ENCODE results near the gene HYKK. TPM values are rescaled to one million over a fixed set of nuclear protein-coding genes. Genes with fewer than 3 reads are reported as not detected.
"Not testable (repeated sequence)": the region's sequence is repeated elsewhere in the genome, so short reads cannot be mapped to it uniquely, and the experiment has no call there.

Gene HYKK
- total and polyA plus RNA-seq, 10 of the 15 experiments (the other 5 are each of a cell fraction or from before 2014, with no cell fraction given) = 0.15 to 0.98 (median 0.49) TPM

- Histone ChIP-seq H2AFZ (ENCODE audit: control insufficient read depth, low read depth, low read length) (no peak overlapping the region), H3K27me3 (replicated peaks in 1 of 2; ENCODE audit: control insufficient read depth in 2 of 2, insufficient read depth in 2 of 2, low read length in 1 of 2) (no peaks in the 10 kb centered on the region), H3K4me1 (ENCODE audit: control insufficient read depth, insufficient read depth, low read length) (no peaks in the 10 kb centered on the region; the same call in 1 of the 2 replicates), H3K36me3 (ENCODE audit: control insufficient read depth in 2 of 2, insufficient read depth in 2 of 2, low read length in 1 of 2) (peaks cover 0 to 5% of the 10 kb centered on the region in 2 experiments; a peak in 1 of 4 replicates), H3K9ac (ENCODE audit: control insufficient read depth, insufficient read depth, low read length) (no peak overlapping the region), H3K4me2 (ENCODE audit: control insufficient read depth, insufficient read depth) (no peak overlapping the region), H3K9me3 (replicated peaks; ENCODE audit: control insufficient read depth, insufficient read depth, low read length) (no peaks in the 10 kb centered on the region), H4K20me1 (ENCODE audit: control insufficient read depth, insufficient read depth) (no peaks in the 10 kb centered on the region), H3K4me3 (no peak overlapping the region), H3K27ac (ENCODE audit: control insufficient read depth, insufficient read depth) (no peak overlapping the region), H3K79me2 (ENCODE audit: control insufficient read depth, insufficient read depth, low read length) (peaks cover 35% of the 10 kb centered on the region)
- in situ Hi-C loops (cut with MboI) = no loop called here
- CTCF ChIA-PET = no interaction called here
- TF ChIP-seq NFYB (IDR thresholded peaks at IDR 0.05; ENCODE audit: insufficient read depth, low read depth, low read length) (0 out of 2 replicates have a peak, but pooled peaks have one; percentile 6), BACH1 (IDR thresholded peaks at IDR 0.05; ENCODE audit: borderline replicate concordance) (no peak)
- intact Hi-C loops (cut with micrococcal nuclease; ENCODE audit: unreplicated experiment) = no loop called here
- SMC1A ChIA-PET (ENCODE audit: uncharacterized antibody, unreplicated experiment) = interaction anchor here (2.1 kb wide), 1 partner anchor 8 kb away, joined by 6 read pairs; no protein-coding TSS in a partner anchor
- DNase-seq (ENCODE audit: low read depth, low spot score) (no peak), FAIRE-seq (no peak), ATAC-seq (no peak)
- 69% methylated on average over 1 of the region's 1 CpG for WGBS (ENCODE audit: insufficient coverage, insufficient replicate concordance, low lambda C conversion rate, missing lambda C conversion rate)
- RAD21 ChIA-PET (ENCODE audit: unreplicated experiment) = no interaction called here
- no TSS peak for BruUV-seq (replicated peaks)
- POLR2A ChIA-PET = no interaction called here
These were observed 31.0 kb downstream of the HYKK start for GRCh38 chr15:78538358-78538757.

- peaks cover 40% of the 10 kb centered on the region for H3K79me2 ChIP-seq (ENCODE audit: control insufficient read depth, insufficient read depth, low read length)
- TF ChIP-seq ZBTB40 (IDR thresholded peaks at IDR 0.05; ENCODE audit: borderline replicate concordance) = 0 out of 2 replicates have a peak, but pooled peaks have one; percentile 28
- TF ChIP-seq, protein P1, sequence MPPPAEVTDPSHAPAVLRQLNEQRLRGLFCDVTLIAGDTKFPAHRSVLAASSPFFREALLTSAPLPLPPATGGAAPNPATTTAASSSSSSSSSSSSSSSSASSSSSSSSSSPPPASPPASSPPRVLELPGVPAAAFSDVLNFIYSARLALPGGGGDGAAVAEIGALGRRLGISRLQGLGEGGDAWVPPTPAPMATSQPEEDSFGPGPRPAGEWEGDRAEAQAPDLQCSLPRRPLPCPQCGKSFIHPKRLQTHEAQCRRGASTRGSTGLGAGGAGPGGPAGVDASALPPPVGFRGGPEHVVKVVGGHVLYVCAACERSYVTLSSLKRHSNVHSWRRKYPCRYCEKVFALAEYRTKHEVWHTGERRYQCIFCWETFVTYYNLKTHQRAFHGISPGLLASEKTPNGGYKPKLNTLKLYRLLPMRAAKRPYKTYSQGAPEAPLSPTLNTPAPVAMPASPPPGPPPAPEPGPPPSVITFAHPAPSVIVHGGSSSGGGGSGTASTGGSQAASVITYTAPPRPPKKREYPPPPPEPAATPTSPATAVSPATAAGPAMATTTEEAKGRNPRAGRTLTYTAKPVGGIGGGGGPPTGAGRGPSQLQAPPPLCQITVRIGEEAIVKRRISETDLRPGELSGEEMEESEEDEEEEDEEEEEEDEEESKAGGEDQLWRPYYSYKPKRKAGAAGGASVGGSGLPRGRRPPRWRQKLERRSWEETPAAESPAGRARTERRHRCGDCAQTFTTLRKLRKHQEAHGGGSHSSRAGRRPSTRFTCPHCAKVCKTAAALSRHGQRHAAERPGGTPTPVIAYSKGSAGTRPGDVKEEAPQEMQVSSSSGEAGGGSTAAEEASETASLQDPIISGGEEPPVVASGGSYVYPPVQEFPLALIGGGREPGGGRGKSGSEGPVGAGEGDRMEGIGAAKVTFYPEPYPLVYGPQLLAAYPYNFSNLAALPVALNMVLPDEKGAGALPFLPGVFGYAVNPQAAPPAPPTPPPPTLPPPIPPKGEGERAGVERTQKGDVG (CRISPR knock-in tag; IDR thresholded peaks at IDR 0.05) = 0 out of 2 replicates have a peak, but pooled peaks have one; percentile 9
These were observed 32.2 kb downstream of the HYKK start for GRCh38 chr15:78539464-78540140.

More at GRCh38 chr15:78539464-78540140, 32.2 kb downstream of the HYKK start:
- RAD21 ChIA-PET (ENCODE audit: unreplicated experiment) = interaction anchor here (0.6 to 2.7 kb wide), 6 partner anchors 10 to 340 kb away, joined by 3 to 18 read pairs (median 8); partner anchors contain the start of genes CHRNA5, IREB2 and SKIC8
- CTCF ChIA-PET = interaction anchor here (0.6 to 2.2 kb wide), 4 partner anchors 13 to 100 kb away, joined by 3 to 9 read pairs (median 3); partner anchors contain the start of gene CHRNA5
- Histone ChIP-seq H3K9ac (ENCODE audit: control insufficient read depth, insufficient read depth, low read length) (peak overlapping the region; percentile 97), H3K36me3 (ENCODE audit: control insufficient read depth in 2 of 2, insufficient read depth in 2 of 2, low read length in 1 of 2) (peaks cover 0 to 13% of the 10 kb centered on the region in 2 experiments; a peak in 1 of 4 replicates), H2AFZ (ENCODE audit: control insufficient read depth, low read depth, low read length) (peak overlapping the region; percentile 98), H3K4me2 (ENCODE audit: control insufficient read depth, insufficient read depth) (peak overlapping the region; percentile 81), H3K27ac (ENCODE audit: control insufficient read depth, insufficient read depth) (peak overlapping the region; percentile 96), H3K4me3 (peak overlapping the region; percentile 71)
- WGBS (ENCODE audit: insufficient coverage, insufficient replicate concordance, low lambda C conversion rate, missing lambda C conversion rate) = 67% methylated on average over 14 of the region's 18 CpGs
- FAIRE-seq; H3K9me3 ChIP-seq (replicated peaks; ENCODE audit: control insufficient read depth, insufficient read depth, low read length); in situ Hi-C loops (cut with MboI); H3K27me3 ChIP-seq (replicated peaks in 1 of 2; ENCODE audit: control insufficient read depth in 2 of 2, insufficient read depth in 2 of 2, low read length in 1 of 2); ATAC-seq; H3K4me1 ChIP-seq (ENCODE audit: control insufficient read depth, insufficient read depth, low read length); H4K20me1 ChIP-seq (ENCODE audit: control insufficient read depth, insufficient read depth); DNase-seq (ENCODE audit: low read depth, low spot score): not testable (repeated sequence)
- intact Hi-C loops (cut with micrococcal nuclease; ENCODE audit: unreplicated experiment) = loop anchor here (1.0 kb wide), 1 partner anchor 26 kb away; the partner anchor contains the start of gene CHRNA5
- POLR2A ChIA-PET = interaction anchor here (0.6 to 2.0 kb wide), 16 partner anchors 9 to 663 kb away, joined by 3 to 23 read pairs (median 4); partner anchors contain the start of genes CHRNA5, IREB2 and SKIC8
- SMC1A ChIA-PET (ENCODE audit: uncharacterized antibody, unreplicated experiment) = interaction anchor here (1.0 to 6.1 kb wide), 6 partner anchors 9 to 240 kb away, joined by 3 to 47 read pairs (median 8); partner anchors contain the start of genes CHRNA5 and SKIC8
- TSS peak; percentile 91 for BruUV-seq (replicated peaks)

Measured in GM12878 (cell line).